PC-9 (cell line): ENCODE data around the gene LRMDA. TPM values are rescaled to one million over a fixed set of nuclear protein-coding genes. Genes with fewer than 3 reads are reported as not detected.
"Not testable (repeated sequence)": the region's sequence is repeated elsewhere in the genome, so short reads cannot be mapped to it uniquely, and the experiment has no call there.

Experiments
- BruUV-seq: library from RNA; stranded (reverse); fragments of 400-500 nt; replicated peaks from 2 replicates; lab custom pipeline; 2021; lab: Mats Ljungman, UMichigan
- CTCF ChIA-PET: fragments of 300-600 bp; sonication (Branson Sonifier 250); formaldehyde crosslinking; loops from one replicate; lab custom pipeline; 2022; ENCODE audit warnings: antibody characterized with exemption; lab: Charles Lee
- POLR2A ChIA-PET: fragments of 300-600 bp; sonication (Branson Sonifier 250); formaldehyde crosslinking; loops from one replicate; lab custom pipeline; 2022; ENCODE audit warnings: antibody characterized with exemption; ENCODE audit not compliant: unreplicated experiment; lab: Charles Lee
- DNase-seq, 2 experiments: peaks; one replicate each; pipeline versions ENCODE4 v3.0.0 to v3.0.0-alpha.2; 2015 to 2022; ENCODE audit warnings: mixed read lengths in 1 of 2
- H2AFZ ChIP-seq: fragments of 200-600 bp; sonication (generic); 2 replicates; pipeline ENCODE4 v1.8.1; 2017; ENCODE audit warnings: antibody characterized with exemption
- H3F3A ChIP-seq: fragments of 200-600 bp; sonication (generic); 2 replicates; pipeline ENCODE4 v1.8.1; 2017; ENCODE audit warnings: antibody characterized with exemption, mild to moderate bottlenecking, low read depth; ENCODE audit not compliant: insufficient read depth
- H3K27ac ChIP-seq: fragments of 200-600 bp; sonication (generic); 2 replicates; pipeline ENCODE4 v1.6.1; 2016; ENCODE audit warnings: mixed run types
- H3K27me3 ChIP-seq: fragments of 200-600 bp; sonication (generic); 2 replicates; pipeline ENCODE4 v1.6.1; 2016; ENCODE audit warnings: low read depth, mixed run types; ENCODE audit not compliant: insufficient read depth
- H3K36me3 ChIP-seq: fragments of 200-600 bp; sonication (generic); 2 replicates; pipeline ENCODE4 v1.6.1; 2016; ENCODE audit warnings: low read depth, mixed run types
- H3K4me1 ChIP-seq: fragments of 200-600 bp; sonication (generic); replicated peaks from 2 replicates; pipeline ENCODE4 v1.6.1; 2016; ENCODE audit warnings: mixed run types; ENCODE audit not compliant: insufficient read depth
- H3K4me2 ChIP-seq: fragments of 200-600 bp; sonication (generic); 2 replicates; pipeline ENCODE4 v1.6.1; 2017; ENCODE audit warnings: mixed run types
- H3K4me3 ChIP-seq: fragments of 200-600 bp; sonication (generic); 2 replicates; pipeline ENCODE4 v1.6.1; 2016; ENCODE audit warnings: mixed run types
- H3K79me2 ChIP-seq: fragments of 200-600 bp; sonication (generic); 2 replicates; pipeline ENCODE4 v1.6.1; 2017; ENCODE audit warnings: low read depth, mixed run types
- H3K9me2 ChIP-seq: fragments of 200-600 bp; sonication (generic); 2 replicates; pipeline ENCODE4 v1.8.1; 2017; ENCODE audit warnings: mild to moderate bottlenecking; ENCODE audit not compliant: insufficient read depth
- H3K9me3 ChIP-seq: fragments of 200-600 bp; sonication (generic); 2 replicates; pipeline ENCODE4 v1.8.1; 2016; ENCODE audit warnings: low read depth; ENCODE audit not compliant: insufficient read depth
- H4K20me1 ChIP-seq: fragments of 200-600 bp; sonication (generic); 2 replicates; pipeline ENCODE4 v1.8.1; 2017; ENCODE audit not compliant: insufficient read depth
- EZH2 ChIP-seq: fragments of 200-600 bp; sonication (generic); IDR thresholded peaks from 2 replicates; pipeline ENCODE4 v1.8.0; 2017; ENCODE audit warnings: antibody characterized with exemption, low read depth
- intact Hi-C: fragments of 100-400 bp; cut with micrococcal nuclease; formaldehyde crosslinking; loops from one replicate; pipeline ENCODE4 v1.10.0; 2022; ENCODE audit not compliant: unreplicated experiment
- total RNA-seq: library from RNA; stranded (reverse); gene quantifications from 2 replicates; pipeline ENCODE4 v1.2.3, GENCODE V29; 2021
- TF ChIP-seq, protein P1 (sequence below): fragments of 200-600 bp; sonication (generic); conservative IDR thresholded peaks from 2 replicates; pipeline ENCODE4 v1.6.1; 2017; ENCODE audit warnings: mixed run types, antibody characterized with exemption, mild to moderate bottlenecking, moderate library complexity

Gene LRMDA
- total RNA-seq, 1 experiment from 2014 or later, result not detected

DNA sequence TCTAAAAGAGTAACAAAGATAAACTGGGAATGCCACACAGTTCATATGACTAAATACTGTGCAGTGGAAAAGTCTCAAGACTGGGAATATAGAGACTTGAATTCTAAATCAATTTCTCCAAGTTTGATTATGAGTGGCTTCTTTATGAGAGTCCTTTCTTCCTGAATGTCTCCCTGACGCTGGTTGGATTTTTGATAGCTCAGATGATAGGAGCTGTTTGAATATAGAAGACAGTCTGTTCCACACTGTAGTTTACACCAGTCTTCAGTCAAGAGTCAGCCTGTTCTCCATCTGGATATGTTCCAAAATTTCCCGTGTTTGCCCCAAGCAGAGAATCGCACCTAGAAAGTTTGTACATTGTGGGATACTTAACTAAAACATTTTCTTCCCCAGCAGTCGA is 173.7 kb downstream of the LRMDA start:
- Histone ChIP-seq H3K9me3 (no peaks in the 10 kb centered on the region), H3F3A (no peaks in the 10 kb centered on the region), H3K27me3 (no peaks in the 10 kb centered on the region), H3K9me2 (no peaks in the 10 kb centered on the region), H3K79me2 (no peaks in the 10 kb centered on the region), H3K4me2 (no peak overlapping the region), H4K20me1 (no peaks in the 10 kb centered on the region), H3K27ac (no peak overlapping the region), H2AFZ (no peak overlapping the region), H3K4me1 (no peaks in the 10 kb centered on the region; the same call in 1 of the 2 replicates), H3K36me3 (no peaks in the 10 kb centered on the region), H3K4me3 (no peak overlapping the region)
- CTCF ChIA-PET, result no interaction called here
- no TSS peak for BruUV-seq
- intact Hi-C loops, result no loop called here
- POLR2A ChIA-PET, result no interaction called here
- no peak for DNase-seq
- no peak for TF ChIP-seq EZH2
- TF ChIP-seq, protein P1, sequence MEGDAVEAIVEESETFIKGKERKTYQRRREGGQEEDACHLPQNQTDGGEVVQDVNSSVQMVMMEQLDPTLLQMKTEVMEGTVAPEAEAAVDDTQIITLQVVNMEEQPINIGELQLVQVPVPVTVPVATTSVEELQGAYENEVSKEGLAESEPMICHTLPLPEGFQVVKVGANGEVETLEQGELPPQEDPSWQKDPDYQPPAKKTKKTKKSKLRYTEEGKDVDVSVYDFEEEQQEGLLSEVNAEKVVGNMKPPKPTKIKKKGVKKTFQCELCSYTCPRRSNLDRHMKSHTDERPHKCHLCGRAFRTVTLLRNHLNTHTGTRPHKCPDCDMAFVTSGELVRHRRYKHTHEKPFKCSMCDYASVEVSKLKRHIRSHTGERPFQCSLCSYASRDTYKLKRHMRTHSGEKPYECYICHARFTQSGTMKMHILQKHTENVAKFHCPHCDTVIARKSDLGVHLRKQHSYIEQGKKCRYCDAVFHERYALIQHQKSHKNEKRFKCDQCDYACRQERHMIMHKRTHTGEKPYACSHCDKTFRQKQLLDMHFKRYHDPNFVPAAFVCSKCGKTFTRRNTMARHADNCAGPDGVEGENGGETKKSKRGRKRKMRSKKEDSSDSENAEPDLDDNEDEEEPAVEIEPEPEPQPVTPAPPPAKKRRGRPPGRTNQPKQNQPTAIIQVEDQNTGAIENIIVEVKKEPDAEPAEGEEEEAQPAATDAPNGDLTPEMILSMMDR, result no peak

DNA sequence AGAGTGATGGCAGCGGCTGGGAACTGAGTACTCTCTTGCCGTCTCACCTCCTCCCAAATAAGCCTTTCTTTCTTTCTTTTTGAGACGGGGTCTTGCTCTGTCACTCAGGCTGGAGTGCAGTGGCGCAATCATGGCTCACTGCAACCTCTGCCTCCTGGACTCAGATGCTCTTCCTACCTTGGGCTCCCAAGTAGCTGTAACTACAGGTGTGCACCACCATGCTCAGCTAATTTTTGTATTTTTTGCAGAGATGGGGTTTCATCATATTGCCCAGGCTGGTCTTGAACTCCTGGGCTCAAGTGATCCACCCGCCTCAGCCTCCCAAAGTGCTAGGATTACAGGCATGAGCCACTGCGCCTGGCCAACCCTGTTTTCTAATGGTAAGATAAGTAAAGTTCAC is 174.4 kb downstream of the LRMDA start:
- H3K9me2 ChIP-seq, H3K79me2 ChIP-seq, H3K4me1 ChIP-seq, DNase-seq, POLR2A ChIA-PET, BruUV-seq, H3K27me3 ChIP-seq, H3K36me3 ChIP-seq, H3K4me3 ChIP-seq, H3K4me2 ChIP-seq, H2AFZ ChIP-seq, H3K27ac ChIP-seq, H3F3A ChIP-seq, H4K20me1 ChIP-seq, H3K9me3 ChIP-seq, intact Hi-C loops: not testable (repeated sequence)
- CTCF ChIA-PET, result interaction anchor here (0.6 kb wide), 1 partner anchor 298 kb away, joined by 4 read pairs; no protein-coding TSS in a partner anchor

DNA sequence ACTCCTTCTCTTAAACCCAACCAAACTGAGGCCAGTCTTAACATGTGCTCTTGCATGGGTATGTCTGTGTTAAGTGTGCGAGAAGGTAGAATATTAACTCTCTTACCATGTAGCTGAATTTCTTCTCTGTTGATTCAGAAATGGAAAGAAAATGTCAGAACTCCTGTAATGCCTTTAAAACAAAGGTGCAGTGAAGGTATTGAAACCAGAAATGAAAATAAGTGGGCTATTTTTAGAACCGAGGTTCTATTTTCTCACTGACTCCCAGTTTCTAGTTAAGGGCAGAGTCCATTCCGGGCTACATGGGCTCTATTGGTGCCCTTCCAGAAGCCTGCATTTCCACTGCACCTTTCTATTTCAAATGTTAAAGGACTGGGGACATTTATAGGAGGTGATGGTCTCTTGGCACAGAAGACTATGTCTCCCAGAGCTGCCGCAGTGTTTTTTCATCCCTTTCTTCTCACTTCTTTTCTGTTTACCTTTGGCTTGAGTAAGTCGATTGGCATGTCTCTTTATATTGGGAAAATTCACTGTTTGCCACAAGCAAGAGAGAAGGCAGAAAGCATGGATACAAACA is 174.9 kb downstream of the LRMDA start:
- Histone ChIP-seq H3F3A (no peaks in the 10 kb centered on the region), H4K20me1 (no peaks in the 10 kb centered on the region), H3K27me3 (no peaks in the 10 kb centered on the region), H3K9me2 (no peaks in the 10 kb centered on the region), H3K4me2 (no peak overlapping the region), H3K36me3 (no peaks in the 10 kb centered on the region), H3K9me3 (no peaks in the 10 kb centered on the region), H3K4me1 (no peaks in the 10 kb centered on the region; the same call in 1 of the 2 replicates), H2AFZ (no peak overlapping the region), H3K4me3 (no peak overlapping the region), H3K79me2 (no peaks in the 10 kb centered on the region), H3K27ac (no peak overlapping the region)
- TF ChIP-seq EZH2, result no peak
- TF ChIP-seq, protein P1, result no peak
- BruUV-seq, result no TSS peak
- intact Hi-C loops, result no loop called here
- DNase-seq, result no peak
- CTCF ChIA-PET, result interaction anchor here (0.6 kb wide), 2 partner anchors 298 to 302 kb away, joined by 3 to 4 read pairs; no protein-coding TSS in a partner anchor
- POLR2A ChIA-PET, result no interaction called here

DNA sequence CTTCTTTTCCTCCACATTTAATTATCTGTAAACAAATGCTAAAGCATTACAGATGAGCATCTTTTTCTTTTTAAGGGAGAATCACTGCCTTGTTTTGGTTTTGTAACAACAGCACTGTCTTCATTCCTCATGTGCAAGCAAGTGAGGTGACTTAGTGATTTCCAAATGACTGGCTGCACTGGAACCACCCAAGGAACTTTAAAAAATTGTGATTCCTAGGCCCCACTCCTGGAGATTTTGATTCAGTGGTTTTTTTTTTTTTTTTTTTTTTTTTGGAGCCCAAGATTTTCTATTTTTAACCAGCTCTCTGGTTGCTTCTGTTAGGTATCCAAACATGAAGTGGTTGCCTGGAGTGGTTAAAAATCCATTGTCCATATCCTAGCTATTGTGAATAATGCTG is 176.2 kb downstream of the LRMDA start:
- H3K4me3 ChIP-seq, result no peak overlapping the region
- no peaks in the 10 kb centered on the region for H3K9me3 ChIP-seq
- H3K9me2 ChIP-seq, result no peaks in the 10 kb centered on the region
- H3K79me2 ChIP-seq, result no peaks in the 10 kb centered on the region
- no peak overlapping the region for H3K4me2 ChIP-seq
- no peaks in the 10 kb centered on the region; the same call in 1 of the 2 replicates for H3K4me1 ChIP-seq
- ChIA-PET POLR2A (no interaction called here), CTCF (no interaction called here)
- H3K27me3 ChIP-seq, result no peaks in the 10 kb centered on the region
- BruUV-seq, result no TSS peak
- intact Hi-C loops, result no loop called here
- no peaks in the 10 kb centered on the region for H3F3A ChIP-seq
- no peaks in the 10 kb centered on the region for H4K20me1 ChIP-seq
- H2AFZ ChIP-seq, result no peak overlapping the region
- H3K27ac ChIP-seq, result no peak overlapping the region
- no peaks in the 10 kb centered on the region for H3K36me3 ChIP-seq
- DNase-seq, result no peak
- TF ChIP-seq EZH2, result no peak
- TF ChIP-seq, protein P1, result no peak
